GM12873 (cell line): ENCODE measurements around the gene OR2J1.

ENCODE experiments used
- CTCF ChIP-seq: IDR thresholded peaks from 2 replicates; pipeline ENCODE4 v1.5.1; 2012; ENCODE audit warnings: low read depth, mild to moderate bottlenecking, moderate library complexity, low read length, control low read depth; ENCODE audit not compliant: insufficient read depth; ENCODE audit errors: missing control alignments

Gene OR2J1

GRCh38 chr6:29141606-29142005, 42.3 kb downstream of the OR2J1 start:
- TF ChIP-seq CTCF, result no peak

GRCh38 chr6:29142309-29142708, 43.0 kb downstream of the OR2J1 start:
- TF ChIP-seq CTCF, result no peak

GRCh38 chr6:29146179-29146578, 46.9 kb downstream of the OR2J1 start:
- TF ChIP-seq CTCF, result no peak

GRCh38 chr6:29147074-29147473, 47.8 kb downstream of the OR2J1 start:
- TF ChIP-seq CTCF, result no peak
